IPS-NIHi7 (cell line): ENCODE results near the gene CFL1.

ENCODE experiments used
- DNase-seq: peaks from one replicate; pipeline ENCODE4 v3.0.0; 2012; ENCODE audit warnings: mixed read lengths; ENCODE audit errors: extremely low spot score

CFL1 gene

DNA sequence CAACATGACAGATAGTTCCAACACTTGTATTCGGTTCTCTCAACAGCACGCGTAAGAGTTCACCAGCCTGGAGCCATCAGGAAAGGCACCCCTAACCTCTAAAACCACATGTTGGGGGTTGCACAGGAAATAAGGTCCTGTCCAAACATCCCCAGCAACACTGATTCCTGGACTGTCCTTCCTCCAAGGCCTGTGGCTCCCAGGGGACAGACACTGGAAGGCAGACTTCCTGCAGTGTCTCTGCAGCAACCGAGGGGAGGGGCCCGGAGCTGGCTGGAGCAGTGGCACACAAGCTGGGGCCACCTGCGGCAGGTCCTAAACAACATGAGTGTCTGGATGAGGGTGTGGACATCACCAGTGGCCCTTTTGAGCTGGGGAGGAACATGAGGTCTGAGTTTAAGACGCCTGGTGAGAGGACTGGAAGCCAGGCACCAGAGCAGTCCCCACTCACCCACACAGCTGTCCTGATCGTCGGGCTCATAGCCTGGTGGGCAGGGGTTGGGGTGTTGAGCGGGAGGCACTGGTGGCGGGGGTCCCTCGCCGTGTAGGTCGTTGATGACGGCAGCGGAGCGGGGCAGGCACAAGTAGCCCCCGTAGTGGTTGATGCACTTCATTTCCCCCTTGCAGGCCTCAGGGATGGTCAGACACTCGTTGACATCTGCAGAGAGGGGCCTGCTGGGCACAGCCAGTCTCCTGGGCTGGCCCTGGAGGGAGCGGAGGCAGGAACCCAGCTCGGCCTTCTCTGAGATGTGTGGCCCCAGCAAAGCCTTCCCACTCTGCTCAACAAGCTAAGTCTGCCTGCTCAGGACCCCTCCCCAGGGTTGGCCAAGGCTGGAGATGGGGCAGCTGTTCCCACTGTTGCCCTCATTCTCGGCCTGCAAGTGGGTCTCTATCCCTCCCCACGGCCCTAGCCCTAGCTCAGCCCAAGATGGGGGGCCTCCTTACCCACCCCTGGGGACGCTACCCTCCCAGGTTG, 13.0 kb upstream of the CFL1 start:
- DNase-seq: no peak

- DNase-seq: no peak
These were observed 12.3 kb upstream of the CFL1 start for GRCh38 chr11:65870307-65870658.

- DNase-seq: no peak
These were observed 11.8 kb upstream of the CFL1 start for GRCh38 chr11:65869643-65870306.

GRCh38 chr11:65868907-65869306, 10.9 kb upstream of the CFL1 start:
- no peak for DNase-seq

GRCh38 chr11:65868076-65868667, 10.2 kb upstream of the CFL1 start:
- DNase-seq: peak; percentile 78

GRCh38 chr11:65867284-65868071, 9.5 kb upstream of the CFL1 start:
- DNase-seq: peak; percentile 55

DNA sequence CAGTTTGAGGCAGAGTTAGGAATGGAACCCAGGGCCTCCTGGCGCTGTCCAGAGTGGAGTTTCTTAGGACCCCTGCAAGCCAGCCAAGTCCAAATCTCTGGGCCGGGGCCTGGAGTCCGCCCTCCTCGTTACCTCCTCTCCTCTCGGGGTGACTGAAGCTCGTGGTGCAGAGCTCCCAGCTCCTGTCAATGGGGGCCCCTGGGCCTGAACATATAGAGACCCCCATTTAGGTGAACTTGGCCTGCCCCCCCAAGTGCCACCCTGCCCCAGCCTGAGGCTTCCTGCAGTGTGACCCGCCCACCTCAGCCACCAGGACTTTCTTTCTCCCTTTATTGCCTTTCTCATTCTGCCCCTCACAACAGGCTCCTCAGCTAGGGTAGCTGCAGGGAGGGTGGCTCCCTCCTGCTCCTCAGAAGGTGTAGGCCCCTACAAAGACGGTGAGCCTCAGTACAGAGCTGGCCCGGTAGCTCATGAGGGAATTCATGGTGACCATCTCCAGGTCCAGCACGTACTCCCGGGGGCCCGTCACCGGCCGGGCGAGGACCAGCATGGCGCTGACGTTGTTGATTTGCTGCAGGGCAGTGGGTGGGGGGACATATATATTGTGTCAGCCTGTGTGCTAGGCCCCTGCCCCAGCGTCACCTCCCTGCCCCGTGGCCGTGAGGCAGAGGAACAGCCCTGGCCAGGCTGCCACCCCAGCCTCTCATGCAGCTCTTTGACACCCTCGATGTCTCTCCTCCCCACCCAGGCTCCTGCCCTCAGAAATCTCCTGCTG, 8.7 kb upstream of the CFL1 start:
- no peak for DNase-seq

GRCh38 chr11:65865550-65866172, 7.7 kb upstream of the CFL1 start:
- DNase-seq: no peak

DNA sequence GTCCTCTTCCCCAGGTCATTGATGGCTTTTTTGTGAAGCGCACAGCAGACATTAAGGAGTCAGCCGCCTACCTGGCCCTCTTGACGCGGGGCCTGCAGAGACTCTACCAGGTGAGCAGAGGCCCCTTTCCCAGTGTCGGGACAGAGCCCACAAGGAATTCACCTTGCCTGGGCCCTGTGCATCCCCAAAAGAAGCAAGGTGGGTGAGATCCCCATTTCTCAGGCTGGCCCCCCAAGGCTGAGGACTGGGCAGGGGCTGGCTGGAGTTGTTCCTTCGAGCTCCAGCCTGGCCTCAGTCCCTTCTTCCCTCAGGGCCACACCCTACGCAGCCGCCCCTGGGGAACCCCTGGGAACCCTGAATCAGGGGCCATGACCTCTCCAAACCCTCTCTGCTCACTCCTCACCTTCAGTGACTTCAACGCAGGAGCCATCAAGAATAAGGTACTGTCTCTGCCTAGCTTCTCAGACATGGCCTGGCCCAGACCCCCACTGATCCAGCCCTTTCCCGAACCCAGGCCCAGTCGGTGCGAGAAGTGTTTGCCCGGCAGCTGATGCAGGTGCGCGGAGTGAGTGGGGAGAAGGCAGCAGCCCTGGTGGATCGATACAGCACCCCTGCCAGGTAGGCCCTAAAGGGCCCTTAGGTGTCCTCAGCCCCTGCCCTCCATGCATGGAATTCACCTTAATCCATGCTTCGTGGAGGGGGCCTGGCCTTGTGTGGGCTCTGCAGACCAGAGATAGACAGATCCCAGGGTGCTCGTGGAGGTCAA, 6.9 kb upstream of the CFL1 start:
- no peak for DNase-seq

- DNase-seq: no peak
These were observed 6.1 kb upstream of the CFL1 start for GRCh38 chr11:65863889-65864705.

GRCh38 chr11:65862941-65863888, 5.2 kb upstream of the CFL1 start:
- DNase-seq: no peak

- no peak for DNase-seq
These were observed 4.3 kb upstream of the CFL1 start for GRCh38 chr11:65862191-65862735.

DNA sequence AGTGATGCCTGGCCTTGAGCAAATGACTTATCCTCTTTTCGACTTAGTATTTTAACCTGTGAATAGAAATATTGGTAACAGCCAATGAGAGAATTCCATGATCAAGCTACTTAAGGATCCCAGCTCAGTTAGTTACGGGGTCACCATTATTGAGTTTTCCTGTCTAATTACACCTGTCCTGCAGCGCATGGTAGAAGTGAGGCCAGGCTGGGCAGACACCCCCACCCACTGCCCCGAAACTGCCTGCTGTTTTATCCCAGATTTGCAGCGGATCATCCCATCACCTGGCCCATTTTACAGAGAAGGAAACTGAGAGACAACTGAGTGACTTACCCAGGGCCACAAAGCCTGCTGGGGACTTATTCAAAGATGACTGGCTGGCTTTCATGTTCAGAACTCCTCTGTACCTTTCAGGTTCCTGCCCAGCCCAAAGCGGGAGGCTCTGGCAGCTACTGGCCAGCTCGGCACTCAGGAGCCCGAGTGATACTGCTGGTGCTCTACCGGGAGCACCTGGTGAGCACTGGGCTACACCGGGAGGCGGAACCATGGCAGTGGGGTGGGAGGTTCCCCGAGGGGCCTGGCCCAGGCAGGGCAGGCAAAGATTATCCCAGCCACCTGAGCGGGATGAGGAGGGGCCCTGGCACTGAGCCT, 3.7 kb upstream of the CFL1 start:
- DNase-seq: no peak

GRCh38 chr11:65861165-65861505, 3.2 kb upstream of the CFL1 start:
- DNase-seq: no peak

DNA sequence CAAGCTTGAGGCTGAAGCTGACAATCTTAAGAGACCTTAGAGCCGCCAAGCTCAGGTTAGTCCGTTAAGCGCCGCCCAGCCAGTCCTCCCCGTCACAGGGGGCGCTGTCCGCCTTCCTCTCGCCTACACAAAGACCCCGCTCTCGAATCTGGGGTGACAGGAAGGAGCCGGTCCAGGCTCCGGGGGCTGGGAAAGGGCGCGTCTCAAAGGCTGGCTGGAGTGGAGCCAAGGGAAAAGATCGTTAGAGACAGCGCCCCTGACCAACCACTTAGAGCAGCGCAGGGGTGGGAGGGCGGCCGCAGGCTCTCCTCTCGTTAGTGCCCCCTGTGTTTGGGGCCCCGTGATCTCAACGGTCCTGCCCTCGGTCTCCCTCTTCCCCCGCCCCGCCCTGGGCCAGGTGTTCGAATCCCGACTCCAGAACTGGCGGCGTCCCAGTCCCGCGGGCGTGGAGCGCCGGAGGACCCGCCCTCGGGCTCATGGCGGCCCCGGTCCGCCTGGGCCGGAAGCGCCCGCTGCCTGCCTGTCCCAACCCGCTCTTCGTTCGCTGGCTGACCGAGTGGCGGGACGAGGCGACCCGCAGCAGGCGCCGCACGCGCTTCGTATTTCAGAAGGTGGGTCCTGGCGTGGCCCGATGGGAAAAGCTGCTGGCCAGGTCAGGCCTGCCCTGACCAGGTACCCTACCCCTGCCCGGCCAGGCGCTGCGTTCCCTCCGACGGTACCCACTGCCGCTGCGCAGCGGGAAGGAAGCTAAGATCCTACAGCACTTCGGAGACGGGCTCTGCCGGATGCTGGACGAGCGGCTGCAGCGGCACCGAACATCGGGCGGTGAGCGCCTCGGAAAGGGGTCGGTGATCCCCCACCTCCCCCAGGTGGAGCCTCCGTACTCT, 2.5 kb upstream of the CFL1 start, which contains the start of gene MUS81:
Gene MUS81, plus strand, starts transcription at position 156 of the 887 bp plus-strand sequence. Its CDS starts 321 bp downstream, at position 477.
- DNase-seq: peak; percentile 91

GRCh38 chr11:65859812-65860277, 1.9 kb upstream of the CFL1 start:
- DNase-seq: no peak
